HG03432 (cell line): Measurements from ENCODE around the gene TMPRSS4.

ENCODE experiments used
- ATAC-seq: cut with Tn5 transposase; IDR thresholded peaks from one replicate; pipeline ENCODE4 v1.9.1; 2021; ENCODE audit warnings: mild to moderate bottlenecking, moderate library complexity; ENCODE audit not compliant: unreplicated experiment

Gene TMPRSS4

GRCh38 chr11:118170882-118171268 is 94.0 kb downstream of the TMPRSS4 start:
- ATAC-seq: no peak
